ENCODE results near the gene SMNDC1. TPM values are rescaled to one million over a fixed set of nuclear protein-coding genes. Genes with fewer than 3 reads are reported as not detected.
A peak's percentile ranks its signal among the peaks of the same experiment; 100 is the strongest.

Gene SMNDC1
- total and polyA plus RNA-seq, 8 donors: 24.2 to 52.6 (median 45.4) TPM

- peak; percentile 39 to 58 for TF ChIP-seq CTCF (IDR thresholded peaks at IDR 0.05)
- H3K36me3 ChIP-seq: no peaks in the 10 kb centered on the region
- peak; percentile 92 for ATAC-seq
- H3K9me3 ChIP-seq: no peaks in the 10 kb centered on the region
- H3K27ac ChIP-seq: no peak overlapping the region
- H3K4me1 ChIP-seq: peaks cover 0 to 28% of the 10 kb centered on the region in 2 donors
- intact Hi-C loops (cut with DNase I): loop anchor here in 1 of 2 donors (5.0 kb wide), 1 partner anchor 236 kb away; no protein-coding TSS in a partner anchor
- peak in 1 of 4 donors; percentile 61 for DNase-seq
- no peak overlapping the region for H3K4me3 ChIP-seq
- no peaks in the 10 kb centered on the region for H3K27me3 ChIP-seq
Observed at GRCh38 chr10:110311357-110311949, 6.7 kb upstream of the SMNDC1 start.

GRCh38 chr10:110310741-110311140, 6.0 kb upstream of the SMNDC1 start:
- Histone ChIP-seq H3K27ac (no peak overlapping the region), H3K9me3 (no peaks in the 10 kb centered on the region), H3K4me1 (peaks cover 0 to 35% of the 10 kb centered on the region in 2 donors), H3K4me3 (no peak overlapping the region), H3K27me3 (no peaks in the 10 kb centered on the region), H3K36me3 (no peaks in the 10 kb centered on the region)
- no peak for DNase-seq
- intact Hi-C loops (cut with DNase I): loop anchor here in 1 of 2 donors (5.0 kb wide), 1 partner anchor 237 kb away; no protein-coding TSS in a partner anchor
- no peak for ATAC-seq
- TF ChIP-seq CTCF (IDR thresholded peaks at IDR 0.05): no peak

GRCh38 chr10:110307805-110308204, 3.1 kb upstream of the SMNDC1 start:
- intact Hi-C loops (cut with DNase I): no loop called here
- H3K4me3 ChIP-seq: no peak overlapping the region

GRCh38 chr10:110306452-110306768, 1.7 kb upstream of the SMNDC1 start:
- no peak for TF ChIP-seq CTCF (IDR thresholded peaks at IDR 0.05)
- Histone ChIP-seq H3K4me3 (no peak overlapping the region), H3K4me1 (peaks cover 11 to 62% of the 10 kb centered on the region in 2 donors), H3K27ac (peak overlapping the region in 1 of 2 donors; percentile 91), H3K9me3 (no peaks in the 10 kb centered on the region), H3K36me3 (peaks cover 0 to 13% of the 10 kb centered on the region in 2 donors), H3K27me3 (no peaks in the 10 kb centered on the region)
- intact Hi-C loops (cut with DNase I): no loop called here
- ATAC-seq (no peak), DNase-seq (no peak)

More at GRCh38 chr10:110307805-110308204, 3.1 kb upstream of the SMNDC1 start:
- no peak overlapping the region for H3K27ac ChIP-seq
- ATAC-seq (no peak), DNase-seq (no peak)
- no peaks in the 10 kb centered on the region for H3K9me3 ChIP-seq
- H3K4me1 ChIP-seq: peaks cover 11 to 52% of the 10 kb centered on the region in 2 donors
- H3K27me3 ChIP-seq: no peaks in the 10 kb centered on the region
- peaks cover 0 to under 1% of the 10 kb centered on the region in 2 donors for H3K36me3 ChIP-seq
- no peak for TF ChIP-seq CTCF (IDR thresholded peaks at IDR 0.05)

GRCh38 chr10:110305767-110306451, 1.2 kb upstream of the SMNDC1 start:
- ATAC-seq: peak; percentile 63
- Histone ChIP-seq H3K9me3 (no peaks in the 10 kb centered on the region), H3K4me1 (peaks cover 11 to 62% of the 10 kb centered on the region in 2 donors), H3K4me3 (peak overlapping the region in 1 of 2 donors; percentile 87), H3K36me3 (peaks cover 0 to 17% of the 10 kb centered on the region in 2 donors), H3K27me3 (no peaks in the 10 kb centered on the region), H3K27ac (peak overlapping the region; percentile 91 to 92)
- intact Hi-C loops (cut with DNase I): no loop called here
- peak in 2 of 4 donors; percentile 41 to 71 for DNase-seq
- TF ChIP-seq CTCF (IDR thresholded peaks at IDR 0.05): peak; percentile 43 to 53
